HL-60 (cell line): Measurements from ENCODE around the gene MYO10.

Source experiments
- GABPA ChIP-seq: IDR thresholded peaks from 2 replicates; pipeline ENCODE4 v1.6.1; 2012; ENCODE audit warnings: low read depth
- POLR2AphosphoS5 ChIP-seq: IDR thresholded peaks from 2 replicates; pipeline ENCODE4 v1.6.1; 2012; ENCODE audit warnings: low read depth

- TF ChIP-seq POLR2AphosphoS5 (no peak), GABPA (no peak)
These were observed 161.3 kb downstream of the MYO10 start for GRCh38 chr5:16774806-16775205.
